Measurements from ENCODE around the gene HHAT.
A peak's percentile ranks its signal among the peaks of the same experiment; 100 is the strongest.

HHAT gene

DNA sequence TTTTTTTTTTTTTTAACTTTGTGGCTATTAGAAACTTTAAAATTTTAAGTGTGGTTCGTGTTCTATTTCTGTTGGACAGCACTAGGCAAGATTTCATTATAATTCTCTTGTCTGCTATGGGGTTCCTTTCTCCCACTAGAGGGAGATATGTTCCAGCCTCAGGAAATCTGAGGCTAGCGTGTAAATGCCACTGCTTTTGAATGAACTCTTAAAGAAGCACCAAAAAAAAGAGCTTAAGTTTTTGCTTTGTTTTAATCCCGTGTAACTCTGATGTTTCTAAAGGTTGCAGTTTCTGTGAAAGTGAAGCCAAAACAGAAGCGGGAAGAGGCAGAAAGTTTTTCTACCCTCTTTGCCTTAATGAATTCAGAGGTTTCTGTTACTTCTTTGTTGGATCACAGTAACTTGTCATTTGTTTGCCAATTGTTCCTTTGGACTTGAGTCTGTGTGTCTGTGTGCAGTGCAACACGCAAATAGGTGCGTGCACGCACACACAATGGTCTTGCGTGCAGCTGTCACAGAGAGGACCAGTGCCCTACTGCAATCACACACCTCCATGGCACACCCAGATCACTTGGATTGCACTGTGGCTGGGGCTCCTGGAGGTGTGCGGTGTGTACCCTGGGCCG, 32.3 kb downstream of the HHAT start:
- Histone ChIP-seq H4K5ac (ENCODE audit: low read length) (no peak overlapping the region), H3K79me2 (ENCODE audit: control insufficient read depth, insufficient read depth, low read length) (no peaks in the 10 kb centered on the region), H3K4me3 (ENCODE audit: low read length) (no peak overlapping the region), H3K4me1 (ENCODE audit: control insufficient read depth, low read depth, low read length) (peaks cover 5% of the 10 kb centered on the region), H3K9ac (ENCODE audit: low read length) (no peak overlapping the region), H3K23ac (ENCODE audit: low read length) (no peak overlapping the region), H3K27me3 (ENCODE audit: insufficient read depth, low read length, poor library complexity) (no peaks in the 10 kb centered on the region), H3K4ac (ENCODE audit: low read depth, low read length) (no peak overlapping the region), H3K56ac (ENCODE audit: low read length) (no peak overlapping the region), H2AK5ac (ENCODE audit: low read length) (no peak overlapping the region), H3K4me2 (ENCODE audit: low read length) (no peak overlapping the region), H3K27ac (ENCODE audit: low read depth, low read length) (no peak overlapping the region), H2BK15ac (replicated peaks; ENCODE audit: low read depth) (no peak overlapping the region), H2BK5ac (ENCODE audit: low read length) (no peak overlapping the region), H2BK120ac (ENCODE audit: low read depth, low read length) (no peak overlapping the region), H3K36me3 (ENCODE audit: control insufficient read depth, insufficient read depth, low read length) (no peaks in the 10 kb centered on the region), H3K18ac (ENCODE audit: low read length) (no peak overlapping the region), H3K79me1 (ENCODE audit: low read length) (no peaks in the 10 kb centered on the region), H4K8ac (ENCODE audit: low read depth, low read length) (no peak overlapping the region)
- WGBS (ENCODE audit: extremely low coverage, insufficient coverage, low lambda C conversion rate), result no CpG with 5 or more reads among the region's 10 CpGs
- peak; percentile 40 for DNase-seq

DNA sequence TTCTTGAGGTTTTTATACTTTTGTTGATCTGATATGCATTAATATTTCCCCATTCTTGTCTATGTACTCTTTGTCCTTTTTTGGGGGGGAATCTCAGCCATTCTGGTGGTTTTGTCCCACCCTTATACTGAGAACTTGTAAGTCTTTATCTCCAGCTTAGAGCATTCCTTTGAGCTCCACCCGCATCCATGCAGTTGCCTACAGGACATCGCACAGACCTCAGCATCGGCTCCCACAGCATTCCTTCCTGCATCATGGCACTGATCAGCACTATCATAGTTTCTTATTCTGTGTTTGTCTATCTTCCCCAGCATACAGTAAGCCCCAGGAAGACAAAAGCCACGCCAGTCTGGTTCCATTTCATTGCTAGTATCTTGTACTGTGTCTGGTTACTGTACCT, 33.0 kb downstream of the HHAT start:
- no CpG with 5 or more reads among the region's 4 CpGs for WGBS (ENCODE audit: extremely low coverage, insufficient coverage, low lambda C conversion rate)
- Histone ChIP-seq H4K5ac (ENCODE audit: low read length) (no peak overlapping the region), H3K4me2 (ENCODE audit: low read length) (no peak overlapping the region), H4K8ac (ENCODE audit: low read depth, low read length) (no peak overlapping the region), H3K36me3 (ENCODE audit: control insufficient read depth, insufficient read depth, low read length) (no peaks in the 10 kb centered on the region), H3K4me1 (ENCODE audit: control insufficient read depth, low read depth, low read length) (peaks cover 5% of the 10 kb centered on the region), H3K4me3 (ENCODE audit: low read length) (no peak overlapping the region), H3K79me2 (ENCODE audit: control insufficient read depth, insufficient read depth, low read length) (no peaks in the 10 kb centered on the region), H2BK15ac (replicated peaks; ENCODE audit: low read depth) (no peak overlapping the region), H3K23ac (ENCODE audit: low read length) (no peak overlapping the region), H2BK5ac (ENCODE audit: low read length) (no peak overlapping the region), H2BK120ac (ENCODE audit: low read depth, low read length) (no peak overlapping the region), H3K79me1 (ENCODE audit: low read length) (no peaks in the 10 kb centered on the region), H3K27me3 (ENCODE audit: insufficient read depth, low read length, poor library complexity) (no peaks in the 10 kb centered on the region), H3K27ac (ENCODE audit: low read depth, low read length) (no peak overlapping the region), H2AK5ac (ENCODE audit: low read length) (no peak overlapping the region), H3K4ac (ENCODE audit: low read depth, low read length) (no peak overlapping the region), H3K56ac (ENCODE audit: low read length) (no peak overlapping the region), H3K9ac (ENCODE audit: low read length) (no peak overlapping the region), H3K18ac (ENCODE audit: low read length) (no peak overlapping the region)
- no peak for DNase-seq

DNA sequence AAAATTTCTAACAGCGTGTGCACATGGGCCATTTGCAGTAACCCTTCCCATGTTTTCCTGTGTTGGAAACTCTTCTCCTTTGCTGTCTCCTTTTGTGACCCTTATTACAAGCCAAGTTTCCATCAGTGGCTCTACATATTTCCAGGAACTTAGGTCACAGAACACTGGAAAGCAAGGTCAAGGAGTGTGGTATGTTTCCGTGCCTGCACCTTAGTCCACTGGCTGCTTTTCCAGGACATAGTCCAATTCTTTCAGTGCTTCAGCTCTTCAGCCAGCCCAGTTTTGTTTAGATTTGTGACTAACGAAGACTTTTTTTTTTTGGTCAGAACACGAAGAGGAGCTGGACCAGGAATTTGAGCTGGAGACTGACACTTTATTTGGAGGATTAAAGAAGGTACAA, 33.8 kb downstream of the HHAT start:
- Histone ChIP-seq H2BK120ac (ENCODE audit: low read depth, low read length) (no peak overlapping the region), H3K23ac (ENCODE audit: low read length) (no peak overlapping the region), H3K56ac (ENCODE audit: low read length) (no peak overlapping the region), H4K5ac (ENCODE audit: low read length) (no peak overlapping the region), H3K4me1 (ENCODE audit: control insufficient read depth, low read depth, low read length) (peaks cover 10% of the 10 kb centered on the region), H3K79me1 (ENCODE audit: low read length) (no peaks in the 10 kb centered on the region), H3K18ac (ENCODE audit: low read length) (no peak overlapping the region), H4K8ac (ENCODE audit: low read depth, low read length) (no peak overlapping the region), H3K79me2 (ENCODE audit: control insufficient read depth, insufficient read depth, low read length) (no peaks in the 10 kb centered on the region), H3K27me3 (ENCODE audit: insufficient read depth, low read length, poor library complexity) (no peaks in the 10 kb centered on the region), H3K36me3 (ENCODE audit: control insufficient read depth, insufficient read depth, low read length) (no peaks in the 10 kb centered on the region), H3K4ac (ENCODE audit: low read depth, low read length) (no peak overlapping the region), H2BK15ac (replicated peaks; ENCODE audit: low read depth) (no peak overlapping the region), H2BK5ac (ENCODE audit: low read length) (no peak overlapping the region), H3K9ac (ENCODE audit: low read length) (no peak overlapping the region), H2AK5ac (ENCODE audit: low read length) (no peak overlapping the region), H3K27ac (ENCODE audit: low read depth, low read length) (no peak overlapping the region), H3K4me2 (ENCODE audit: low read length) (no peak overlapping the region), H3K4me3 (ENCODE audit: low read length) (no peak overlapping the region)
- no peak for DNase-seq
- no CpG with 5 or more reads among the region's 4 CpGs for WGBS (ENCODE audit: extremely low coverage, insufficient coverage, low lambda C conversion rate)

DNA sequence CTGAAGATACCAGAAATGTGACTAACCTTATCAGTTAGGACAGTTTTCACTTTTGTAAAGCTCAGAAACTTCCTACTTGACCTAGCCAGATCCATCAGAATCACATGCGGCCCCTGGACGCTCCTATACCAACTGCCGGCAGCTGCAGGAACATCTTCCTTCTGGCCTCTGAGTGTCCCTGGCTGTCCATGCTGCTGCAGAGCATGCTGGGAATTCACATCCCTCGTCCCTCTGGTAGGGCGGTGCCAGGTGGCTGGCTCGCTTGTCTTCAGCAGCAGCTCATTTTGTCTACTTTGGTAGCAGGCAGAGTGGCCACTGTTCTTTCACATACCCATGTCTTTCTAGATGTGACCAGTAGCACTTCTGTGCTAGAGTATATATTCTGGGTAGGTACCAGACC, 34.4 kb downstream of the HHAT start:
- peaks cover 10% of the 10 kb centered on the region for H3K4me1 ChIP-seq (ENCODE audit: control insufficient read depth, low read depth, low read length)
- no peaks in the 10 kb centered on the region for H3K79me1 ChIP-seq (ENCODE audit: low read length)
- no CpG with 5 or more reads among the region's 6 CpGs for WGBS (ENCODE audit: extremely low coverage, insufficient coverage, low lambda C conversion rate)
- no peak overlapping the region for H3K9ac ChIP-seq (ENCODE audit: low read length)
- no peak overlapping the region for H3K18ac ChIP-seq (ENCODE audit: low read length)
- no peak overlapping the region for H2AK5ac ChIP-seq (ENCODE audit: low read length)
- H4K5ac ChIP-seq (ENCODE audit: low read length), result no peak overlapping the region
- H2BK15ac ChIP-seq (replicated peaks; ENCODE audit: low read depth), result no peak overlapping the region
- H3K27me3 ChIP-seq (ENCODE audit: insufficient read depth, low read length, poor library complexity), result no peaks in the 10 kb centered on the region
- no peak overlapping the region for H3K4me3 ChIP-seq (ENCODE audit: low read length)
- no peak overlapping the region for H2BK5ac ChIP-seq (ENCODE audit: low read length)
- H3K4me2 ChIP-seq (ENCODE audit: low read length), result no peak overlapping the region
- H3K79me2 ChIP-seq (ENCODE audit: control insufficient read depth, insufficient read depth, low read length), result no peaks in the 10 kb centered on the region
- no peak overlapping the region for H3K27ac ChIP-seq (ENCODE audit: low read depth, low read length)
- no peak overlapping the region for H3K23ac ChIP-seq (ENCODE audit: low read length)
- no peak overlapping the region for H4K8ac ChIP-seq (ENCODE audit: low read depth, low read length)
- no peaks in the 10 kb centered on the region for H3K36me3 ChIP-seq (ENCODE audit: control insufficient read depth, insufficient read depth, low read length)
- H3K4ac ChIP-seq (ENCODE audit: low read depth, low read length), result no peak overlapping the region
- H3K56ac ChIP-seq (ENCODE audit: low read length), result no peak overlapping the region
- DNase-seq, result no peak
- no peak overlapping the region for H2BK120ac ChIP-seq (ENCODE audit: low read depth, low read length)

DNA sequence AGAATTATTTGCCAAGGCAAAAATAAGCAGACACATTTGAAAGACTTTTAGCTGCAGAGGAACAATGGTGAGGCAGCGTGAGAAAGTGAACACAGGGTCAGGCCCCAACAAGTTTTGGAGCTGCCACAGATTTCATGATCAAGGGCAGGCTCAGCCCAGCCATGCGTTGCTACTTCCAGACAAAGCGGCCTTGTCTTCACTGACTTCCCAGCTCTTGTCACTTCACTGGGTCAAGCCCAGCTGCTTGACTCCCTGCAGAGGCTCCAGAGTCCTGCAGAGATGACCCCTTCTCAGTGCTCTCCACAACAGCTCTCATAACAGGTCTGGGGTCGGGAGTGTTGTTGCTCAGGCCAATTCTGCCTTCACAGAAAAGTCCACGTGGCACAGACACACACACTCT, 35.8 kb downstream of the HHAT start:
- Histone ChIP-seq H2BK120ac (ENCODE audit: low read depth, low read length) (no peak overlapping the region), H3K18ac (ENCODE audit: low read length) (peak overlapping the region; percentile 53), H3K4me2 (ENCODE audit: low read length) (no peak overlapping the region), H3K27me3 (ENCODE audit: insufficient read depth, low read length, poor library complexity) (no peaks in the 10 kb centered on the region), H4K5ac (ENCODE audit: low read length) (no peak overlapping the region), H3K23ac (ENCODE audit: low read length) (no peak overlapping the region), H2AK5ac (ENCODE audit: low read length) (no peak overlapping the region), H3K79me1 (ENCODE audit: low read length) (no peaks in the 10 kb centered on the region), H2BK5ac (ENCODE audit: low read length) (no peak overlapping the region), H2BK15ac (replicated peaks; ENCODE audit: low read depth) (no peak overlapping the region), H3K4ac (ENCODE audit: low read depth, low read length) (no peak overlapping the region), H3K79me2 (ENCODE audit: control insufficient read depth, insufficient read depth, low read length) (no peaks in the 10 kb centered on the region), H3K36me3 (ENCODE audit: control insufficient read depth, insufficient read depth, low read length) (no peaks in the 10 kb centered on the region), H3K4me1 (ENCODE audit: control insufficient read depth, low read depth, low read length) (peaks cover 5% of the 10 kb centered on the region), H3K4me3 (ENCODE audit: low read length) (no peak overlapping the region), H3K56ac (ENCODE audit: low read length) (no peak overlapping the region), H3K9ac (ENCODE audit: low read length) (no peak overlapping the region), H3K27ac (ENCODE audit: low read depth, low read length) (no peak overlapping the region), H4K8ac (ENCODE audit: low read depth, low read length) (no peak overlapping the region)
- no peak for DNase-seq
- WGBS (ENCODE audit: extremely low coverage, insufficient coverage, low lambda C conversion rate), result no CpG with 5 or more reads among the region's 5 CpGs

DNA sequence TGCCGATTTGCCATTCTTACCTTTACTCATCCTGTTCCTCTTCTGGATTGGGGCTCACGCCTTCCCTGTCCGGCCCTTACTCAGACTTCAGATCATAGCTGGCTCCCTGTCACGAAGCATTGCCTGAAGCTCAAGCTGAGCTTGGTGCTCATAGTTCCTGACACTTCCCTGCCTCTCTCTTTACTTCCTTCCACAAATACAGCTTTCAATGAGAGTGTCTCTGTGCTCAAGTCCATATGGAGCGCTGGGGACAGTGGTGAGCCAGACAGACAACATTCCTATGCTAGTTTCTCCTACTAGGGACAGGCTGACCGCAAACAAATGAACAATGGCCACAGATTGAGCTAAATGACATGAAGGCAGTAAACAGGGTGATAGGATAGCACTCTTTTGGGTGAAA, 38.1 kb downstream of the HHAT start:
- Histone ChIP-seq H2BK15ac (replicated peaks; ENCODE audit: low read depth) (no peak overlapping the region), H3K23ac (ENCODE audit: low read length) (no peak overlapping the region), H3K4me1 (ENCODE audit: control insufficient read depth, low read depth, low read length) (peaks cover 7% of the 10 kb centered on the region), H3K79me1 (ENCODE audit: low read length) (no peaks in the 10 kb centered on the region), H3K4me2 (ENCODE audit: low read length) (no peak overlapping the region), H3K4me3 (ENCODE audit: low read length) (no peak overlapping the region), H3K79me2 (ENCODE audit: control insufficient read depth, insufficient read depth, low read length) (no peaks in the 10 kb centered on the region), H2BK5ac (ENCODE audit: low read length) (no peak overlapping the region), H3K36me3 (ENCODE audit: control insufficient read depth, insufficient read depth, low read length) (no peaks in the 10 kb centered on the region), H4K5ac (ENCODE audit: low read length) (no peak overlapping the region), H3K27me3 (ENCODE audit: insufficient read depth, low read length, poor library complexity) (no peaks in the 10 kb centered on the region), H3K56ac (ENCODE audit: low read length) (no peak overlapping the region), H2AK5ac (ENCODE audit: low read length) (no peak overlapping the region), H3K18ac (ENCODE audit: low read length) (no peak overlapping the region), H2BK120ac (ENCODE audit: low read depth, low read length) (no peak overlapping the region), H3K27ac (ENCODE audit: low read depth, low read length) (no peak overlapping the region), H3K9ac (ENCODE audit: low read length) (no peak overlapping the region), H4K8ac (ENCODE audit: low read depth, low read length) (no peak overlapping the region), H3K4ac (ENCODE audit: low read depth, low read length) (no peak overlapping the region)
- no CpG with 5 or more reads among the region's 6 CpGs for WGBS (ENCODE audit: extremely low coverage, insufficient coverage, low lambda C conversion rate)
- DNase-seq, result peak; percentile 56

Measured in mesendoderm (in vitro differentiated cells).